ENCODE data around the gene TAF6. TPM values are rescaled to one million over a fixed set of nuclear protein-coding genes. Genes with fewer than 3 reads are reported as not detected.
A peak's percentile ranks its signal among the peaks of the same experiment; 100 is the strongest.

Gene TAF6
- total and polyA plus RNA-seq, 2 experiments from 2014 or later, result 56.3 to 141 TPM

MicroRNAs within 50 kb of the gene (microRNA counts, 767-probe panel; counts per million panel counts)
- microRNA hsa-miR-106b-5p (9,645 counts per million, percentile 68 among the panel's probes with 10 or more counts), microRNA hsa-miR-25-3p (12,767 counts per million, percentile 88 among the panel's probes with 10 or more counts), microRNA hsa-miR-93-5p (14,036 counts per million, percentile 92 among the panel's probes with 10 or more counts)

Small RNAs within 50 kb of the gene (microRNA-seq; reads per million reads assigned to microRNA genes)
- gene MIR106B (2,765 reads per million, percentile 96 among the genes with 10 or more reads in this experiment), gene MIR25 (237 reads per million, percentile 75 among the genes with 10 or more reads in this experiment), gene MIR4658 (not detected), gene MIR93 (4,190 reads per million, percentile 96 among the genes with 10 or more reads in this experiment)

Small RNAs within 50 kb of the gene (small RNA-seq; reads per million reads assigned to genes)
- gene MIR106B (ENCODE audit: low replicate concordance), result 40.2 reads per million, percentile 99 among the genes with 10 or more reads in this experiment
- 406 reads per million, percentile 100 among the genes with 10 or more reads in this experiment for gene MIR25 (ENCODE audit: low replicate concordance)
- 157 reads per million, percentile 99 among the genes with 10 or more reads in this experiment for gene MIR93 (ENCODE audit: low replicate concordance)

Other genes with a start within 250 kb of the TAF6 start
- gene OR2AE1, start 242.3 kb downstream of the TAF6 start, total RNA-seq (2014; rRNA removed; shearing (Covaris generic)), result not detected in 2 replicates
- not detected in 2 replicates for gene OR2AE1, start 242.3 kb downstream of the TAF6 start, polyA plus RNA-seq (2016; fragmentation: Nextera tagmentation; extraction: Ambion mirVana)
- gene TRIM4, start 199.8 kb downstream of the TAF6 start, total RNA-seq (2014; rRNA removed; shearing (Covaris generic)), result 9.1 and 13.7 TPM in 2 replicates
- gene TRIM4, start 199.8 kb downstream of the TAF6 start, polyA plus RNA-seq (2016; fragmentation: Nextera tagmentation; extraction: Ambion mirVana), result 5.0 and 5.5 TPM in 2 replicates
- 0.23 and 0.56 TPM in 2 replicates for gene GJC3, start 189.7 kb downstream of the TAF6 start, total RNA-seq (2014; rRNA removed; shearing (Covaris generic))
- 3.1 and 3.8 TPM in 2 replicates for gene GJC3, start 189.7 kb downstream of the TAF6 start, polyA plus RNA-seq (2016; fragmentation: Nextera tagmentation; extraction: Ambion mirVana)
- 0.17 TPM in 1 of 2 replicates, not detected in the other for gene AZGP1, start 143.3 kb downstream of the TAF6 start, total RNA-seq (2014; rRNA removed; shearing (Covaris generic))
- gene AZGP1, start 143.3 kb downstream of the TAF6 start, polyA plus RNA-seq (2016; fragmentation: Nextera tagmentation; extraction: Ambion mirVana), result 1.3 TPM in 1 of 2 replicates, not detected in the other
- gene ZKSCAN1, start 103.8 kb downstream of the TAF6 start, total RNA-seq (2014; rRNA removed; shearing (Covaris generic)), result 14.5 and 19.4 TPM in 2 replicates
- gene ZKSCAN1, start 103.8 kb downstream of the TAF6 start, polyA plus RNA-seq (2016; fragmentation: Nextera tagmentation; extraction: Ambion mirVana), result 9.8 and 11.8 TPM in 2 replicates
- 21.8 and 24.8 TPM in 2 replicates for gene ZSCAN21, start 69.6 kb downstream of the TAF6 start, total RNA-seq (2014; rRNA removed; shearing (Covaris generic))
- gene ZSCAN21, start 69.6 kb downstream of the TAF6 start, polyA plus RNA-seq (2016; fragmentation: Nextera tagmentation; extraction: Ambion mirVana), result 15.4 and 15.7 TPM in 2 replicates
- 40.8 and 48.9 TPM in 2 replicates for gene ZNF3, start 37.6 kb downstream of the TAF6 start, total RNA-seq (2014; rRNA removed; shearing (Covaris generic))
- 22.6 and 23.4 TPM in 2 replicates for gene ZNF3, start 37.6 kb downstream of the TAF6 start, polyA plus RNA-seq (2016; fragmentation: Nextera tagmentation; extraction: Ambion mirVana)
- gene COPS6, start 30.4 kb downstream of the TAF6 start, total RNA-seq (2014; rRNA removed; shearing (Covaris generic)), result 89.8 and 104 TPM in 2 replicates
- gene COPS6, start 30.4 kb downstream of the TAF6 start, polyA plus RNA-seq (2016; fragmentation: Nextera tagmentation; extraction: Ambion mirVana), result 191 and 198 TPM in 2 replicates
- gene MCM7, start 18.0 kb downstream of the TAF6 start, total RNA-seq (2014; rRNA removed; shearing (Covaris generic)), result 285 TPM in 2 replicates
- gene MCM7, start 18.0 kb downstream of the TAF6 start, polyA plus RNA-seq (2016; fragmentation: Nextera tagmentation; extraction: Ambion mirVana), result 140 and 144 TPM in 2 replicates
- 12.2 and 13.3 TPM in 2 replicates for gene AP4M1, start 17.7 kb downstream of the TAF6 start, total RNA-seq (2014; rRNA removed; shearing (Covaris generic))
- gene AP4M1, start 17.7 kb downstream of the TAF6 start, polyA plus RNA-seq (2016; fragmentation: Nextera tagmentation; extraction: Ambion mirVana), result 9.5 and 14.4 TPM in 2 replicates
- gene CNPY4, start 276 bp upstream of the TAF6 start, total RNA-seq (2014; rRNA removed; shearing (Covaris generic)), result 11.3 and 12.0 TPM in 2 replicates
- 10.7 and 11.1 TPM in 2 replicates for gene CNPY4, start 276 bp upstream of the TAF6 start, polyA plus RNA-seq (2016; fragmentation: Nextera tagmentation; extraction: Ambion mirVana)
- 5.0 and 5.7 TPM in 2 replicates for gene MBLAC1, start 7.6 kb upstream of the TAF6 start, total RNA-seq (2014; rRNA removed; shearing (Covaris generic))
- 2.4 and 2.7 TPM in 2 replicates for gene MBLAC1, start 7.6 kb upstream of the TAF6 start, polyA plus RNA-seq (2016; fragmentation: Nextera tagmentation; extraction: Ambion mirVana)
- 138 and 145 TPM in 2 replicates for gene LAMTOR4, start 29.6 kb upstream of the TAF6 start, total RNA-seq (2014; rRNA removed; shearing (Covaris generic))
- 329 and 333 TPM in 2 replicates for gene LAMTOR4, start 29.6 kb upstream of the TAF6 start, polyA plus RNA-seq (2016; fragmentation: Nextera tagmentation; extraction: Ambion mirVana)
- 12.3 and 15.7 TPM in 2 replicates for gene TRAPPC14, start 39.4 kb upstream of the TAF6 start, total RNA-seq (2014; rRNA removed; shearing (Covaris generic))
- gene TRAPPC14, start 39.4 kb upstream of the TAF6 start, polyA plus RNA-seq (2016; fragmentation: Nextera tagmentation; extraction: Ambion mirVana), result 9.3 and 9.8 TPM in 2 replicates
- gene GAL3ST4, start 49.3 kb upstream of the TAF6 start, total RNA-seq (2014; rRNA removed; shearing (Covaris generic)), result 3.4 and 6.3 TPM in 2 replicates
- 2.1 and 3.1 TPM in 2 replicates for gene GAL3ST4, start 49.3 kb upstream of the TAF6 start, polyA plus RNA-seq (2016; fragmentation: Nextera tagmentation; extraction: Ambion mirVana)
- 48.8 and 53.6 TPM in 2 replicates for gene GPC2, start 58.0 kb upstream of the TAF6 start, total RNA-seq (2014; rRNA removed; shearing (Covaris generic))
- 9.8 and 10.7 TPM in 2 replicates for gene GPC2, start 58.0 kb upstream of the TAF6 start, polyA plus RNA-seq (2016; fragmentation: Nextera tagmentation; extraction: Ambion mirVana)
- 3.4 and 4.6 TPM in 2 replicates for gene STAG3, start 58.6 kb upstream of the TAF6 start, total RNA-seq (2014; rRNA removed; shearing (Covaris generic))
- 4.1 and 4.7 TPM in 2 replicates for gene STAG3, start 58.6 kb upstream of the TAF6 start, polyA plus RNA-seq (2016; fragmentation: Nextera tagmentation; extraction: Ambion mirVana)
- gene PVRIG, start 100.6 kb upstream of the TAF6 start, total RNA-seq (2014; rRNA removed; shearing (Covaris generic)), result not detected in 2 replicates
- 1.1 TPM in 1 of 2 replicates, not detected in the other for gene PVRIG, start 100.6 kb upstream of the TAF6 start, polyA plus RNA-seq (2016; fragmentation: Nextera tagmentation; extraction: Ambion mirVana)
- not detected in 2 replicates for gene SPDYE3, start 188.3 kb upstream of the TAF6 start, total RNA-seq (2014; rRNA removed; shearing (Covaris generic))
- gene SPDYE3, start 188.3 kb upstream of the TAF6 start, polyA plus RNA-seq (2016; fragmentation: Nextera tagmentation; extraction: Ambion mirVana), result 3.6 and 4.1 TPM in 2 replicates
- gene PILRB, start 238.8 kb upstream of the TAF6 start, total RNA-seq (2014; rRNA removed; shearing (Covaris generic)), result 21.6 and 43.0 TPM in 2 replicates
- 25.3 and 25.5 TPM in 2 replicates for gene PILRB, start 238.8 kb upstream of the TAF6 start, polyA plus RNA-seq (2016; fragmentation: Nextera tagmentation; extraction: Ambion mirVana)